Brain microvascular endothelial cell (primary cell): ENCODE data around the gene RASGRF1.

Experiments
- DNase-seq: peaks from one replicate; pipeline ENCODE4 v3.0.0-alpha.2; 2020
- H3K27ac ChIP-seq: fragments of 250-450 bp; sonication (Bioruptor Pico); 2 replicates; pipeline ENCODE4 v1.5.1; 2020; ENCODE audit warnings: mild to moderate bottlenecking, moderate library complexity
- H3K27me3 ChIP-seq: fragments of 250-450 bp; sonication (Bioruptor Pico); replicated peaks from 2 replicates; pipeline ENCODE4 v1.5.1; 2020; ENCODE audit warnings: mild to moderate bottlenecking
- H3K36me3 ChIP-seq: fragments of 250-450 bp; sonication (Bioruptor Pico); replicated peaks from 2 replicates; pipeline ENCODE4 v1.5.1; 2020; ENCODE audit warnings: mild to moderate bottlenecking
- H3K4me3 ChIP-seq: 2 replicates; pipeline ENCODE4 v1.5.1; 2011; ENCODE audit warnings: low read depth, mild to moderate bottlenecking, control low read depth, low read length, moderate library complexity
- in situ Hi-C: cut with HindIII; loops from 2 replicates; pipeline ENCODE4 v1.10.0; 2017; ENCODE audit warnings: low sequenced_read_pairs, low pct_ligation_motif_present
- TF ChIP-seq, protein P1 (sequence below): IDR thresholded peaks from 2 replicates; pipeline ENCODE4 v1.5.1; 2011; ENCODE audit warnings: low read depth, mild to moderate bottlenecking, moderate library complexity, low read length, control low read depth, inconsistent platforms; ENCODE audit errors: missing control alignments

Gene RASGRF1

DNA sequence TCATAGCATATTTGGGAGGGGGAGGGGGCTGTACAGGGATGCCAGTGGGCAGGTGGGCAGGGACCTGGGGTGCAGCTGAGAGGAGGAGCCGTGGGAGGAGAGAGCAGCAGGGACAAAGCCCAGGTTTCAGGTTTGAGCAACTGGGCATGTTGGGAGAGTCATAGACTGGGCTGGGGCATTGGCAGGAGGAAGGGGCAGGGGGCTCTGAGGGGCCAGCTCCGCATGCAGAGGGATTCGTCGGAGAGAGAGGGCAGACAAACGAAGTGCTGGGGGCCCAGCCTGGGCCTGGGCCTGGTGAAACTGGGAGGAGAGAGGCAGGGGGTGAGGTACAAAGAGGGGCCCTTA, 25.2 kb downstream of the RASGRF1 start:
- TF ChIP-seq, protein P1, sequence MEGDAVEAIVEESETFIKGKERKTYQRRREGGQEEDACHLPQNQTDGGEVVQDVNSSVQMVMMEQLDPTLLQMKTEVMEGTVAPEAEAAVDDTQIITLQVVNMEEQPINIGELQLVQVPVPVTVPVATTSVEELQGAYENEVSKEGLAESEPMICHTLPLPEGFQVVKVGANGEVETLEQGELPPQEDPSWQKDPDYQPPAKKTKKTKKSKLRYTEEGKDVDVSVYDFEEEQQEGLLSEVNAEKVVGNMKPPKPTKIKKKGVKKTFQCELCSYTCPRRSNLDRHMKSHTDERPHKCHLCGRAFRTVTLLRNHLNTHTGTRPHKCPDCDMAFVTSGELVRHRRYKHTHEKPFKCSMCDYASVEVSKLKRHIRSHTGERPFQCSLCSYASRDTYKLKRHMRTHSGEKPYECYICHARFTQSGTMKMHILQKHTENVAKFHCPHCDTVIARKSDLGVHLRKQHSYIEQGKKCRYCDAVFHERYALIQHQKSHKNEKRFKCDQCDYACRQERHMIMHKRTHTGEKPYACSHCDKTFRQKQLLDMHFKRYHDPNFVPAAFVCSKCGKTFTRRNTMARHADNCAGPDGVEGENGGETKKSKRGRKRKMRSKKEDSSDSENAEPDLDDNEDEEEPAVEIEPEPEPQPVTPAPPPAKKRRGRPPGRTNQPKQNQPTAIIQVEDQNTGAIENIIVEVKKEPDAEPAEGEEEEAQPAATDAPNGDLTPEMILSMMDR: no peak
- H3K36me3 ChIP-seq: no peaks in the 10 kb centered on the region
- no peak for DNase-seq
- in situ Hi-C loops: no loop called here
- H3K27me3 ChIP-seq: no peaks in the 10 kb centered on the region
- no peak overlapping the region for H3K4me3 ChIP-seq
- H3K27ac ChIP-seq: no peak overlapping the region

DNA sequence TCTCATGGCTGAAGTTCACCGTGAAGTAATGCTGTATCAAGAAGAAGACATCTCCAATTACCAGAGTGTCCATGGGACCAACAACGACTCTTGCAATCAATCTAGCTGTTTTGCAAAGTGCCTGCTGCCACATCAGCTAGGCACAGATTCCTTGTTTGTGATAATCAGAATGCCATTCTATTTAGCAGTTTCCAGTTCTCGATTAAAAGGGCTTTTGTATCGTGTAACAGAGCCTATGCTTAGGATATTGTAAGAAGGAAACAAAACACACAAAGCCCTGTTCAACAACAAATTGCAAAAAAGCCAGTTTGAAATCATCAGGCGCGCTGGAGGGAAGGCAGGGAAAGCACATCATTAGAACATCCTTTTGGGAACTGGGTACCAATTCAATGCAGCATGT, 26.1 kb downstream of the RASGRF1 start:
- Histone ChIP-seq H3K4me3 (no peak overlapping the region), H3K27me3 (no peaks in the 10 kb centered on the region), H3K27ac (no peak overlapping the region), H3K36me3 (no peaks in the 10 kb centered on the region)
- TF ChIP-seq, protein P1: no peak
- in situ Hi-C loops: no loop called here
- no peak for DNase-seq

DNA sequence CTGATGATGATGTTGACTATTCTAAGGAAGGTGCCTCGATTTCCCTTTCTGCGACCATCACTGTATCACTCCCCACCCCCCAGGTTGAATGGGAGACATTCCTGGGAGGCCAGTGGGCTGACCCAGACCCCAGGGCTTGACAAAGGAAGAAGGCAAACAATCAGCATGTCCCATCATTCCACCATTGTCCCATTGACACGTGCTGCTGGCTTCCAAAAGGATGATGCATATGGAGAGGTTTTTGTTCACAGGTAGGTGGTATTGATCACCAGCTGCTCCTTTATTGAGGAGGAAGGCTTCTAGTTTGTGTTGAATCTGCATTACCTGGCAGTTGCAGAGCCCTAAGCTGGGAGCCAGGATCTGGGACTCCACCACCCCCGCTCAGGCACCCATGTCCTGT, 30.4 kb downstream of the RASGRF1 start:
- no peak overlapping the region for H3K27ac ChIP-seq
- DNase-seq: no peak
- H3K4me3 ChIP-seq: no peak overlapping the region
- TF ChIP-seq, protein P1: no peak
- H3K27me3 ChIP-seq: no peaks in the 10 kb centered on the region
- H3K36me3 ChIP-seq: no peaks in the 10 kb centered on the region
- in situ Hi-C loops: no loop called here

DNA sequence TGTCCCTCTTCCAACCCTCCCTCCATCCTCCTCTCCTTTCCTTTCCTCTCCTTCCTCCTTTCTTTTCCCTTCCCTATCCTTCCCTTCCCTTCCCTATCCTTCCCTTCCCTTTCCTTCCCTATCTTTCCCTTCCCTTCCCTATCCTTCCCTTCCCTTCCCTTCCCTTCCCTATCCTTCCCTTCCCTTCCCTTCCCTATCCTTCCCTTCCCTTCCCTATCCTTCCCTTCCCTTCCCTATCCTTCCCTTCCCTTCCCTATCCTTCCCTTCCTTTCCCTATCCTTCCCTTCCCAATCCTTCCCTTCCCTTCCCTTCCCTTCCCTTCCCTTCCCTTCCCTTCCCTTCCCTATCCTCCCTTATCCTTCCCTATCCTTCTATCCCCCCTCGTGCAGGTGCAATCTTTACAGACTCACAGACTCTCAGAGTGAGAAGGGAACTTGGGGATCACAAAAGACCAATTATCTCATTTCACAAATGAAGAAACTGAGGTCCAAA, 31.5 kb downstream of the RASGRF1 start:
- H3K4me3 ChIP-seq: no peak overlapping the region
- TF ChIP-seq, protein P1: no peak
- in situ Hi-C loops: no loop called here
- no peaks in the 10 kb centered on the region for H3K36me3 ChIP-seq
- DNase-seq: no peak
- no peaks in the 10 kb centered on the region for H3K27me3 ChIP-seq
- no peak overlapping the region for H3K27ac ChIP-seq

DNA sequence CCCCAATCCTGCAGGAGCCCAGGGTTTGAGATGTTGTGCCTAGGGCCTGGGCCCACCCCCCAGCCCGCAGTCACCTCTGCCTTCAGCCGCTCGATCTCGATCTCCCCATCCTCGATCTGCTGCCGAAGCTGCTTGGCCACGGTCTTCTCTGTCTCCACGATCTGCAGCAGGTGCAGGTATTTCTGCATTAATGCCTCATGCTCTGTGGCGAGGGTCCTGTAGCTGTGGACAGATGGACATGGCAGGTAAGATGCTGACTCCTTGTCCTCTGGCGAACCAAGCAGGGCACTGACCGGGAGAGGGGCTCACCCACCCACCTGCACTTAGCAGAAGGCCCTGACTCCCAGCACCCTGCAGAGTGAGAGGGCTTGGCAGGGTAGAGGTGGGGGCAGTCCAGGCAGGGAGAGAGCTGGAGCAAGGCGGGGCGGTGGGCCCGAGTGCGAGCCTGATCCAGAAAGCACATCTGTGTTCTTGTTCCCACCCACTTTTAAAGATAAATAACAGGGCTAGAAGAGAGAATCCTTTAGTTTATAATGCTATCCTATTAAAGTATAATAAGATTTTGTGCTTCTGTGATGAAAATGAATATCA, 32.2 kb downstream of the RASGRF1 start:
- Histone ChIP-seq H3K36me3 (no peaks in the 10 kb centered on the region), H3K4me3 (no peak overlapping the region), H3K27me3 (no peaks in the 10 kb centered on the region), H3K27ac (no peak overlapping the region)
- TF ChIP-seq, protein P1: no peak
- in situ Hi-C loops: no loop called here
- no peak for DNase-seq

DNA sequence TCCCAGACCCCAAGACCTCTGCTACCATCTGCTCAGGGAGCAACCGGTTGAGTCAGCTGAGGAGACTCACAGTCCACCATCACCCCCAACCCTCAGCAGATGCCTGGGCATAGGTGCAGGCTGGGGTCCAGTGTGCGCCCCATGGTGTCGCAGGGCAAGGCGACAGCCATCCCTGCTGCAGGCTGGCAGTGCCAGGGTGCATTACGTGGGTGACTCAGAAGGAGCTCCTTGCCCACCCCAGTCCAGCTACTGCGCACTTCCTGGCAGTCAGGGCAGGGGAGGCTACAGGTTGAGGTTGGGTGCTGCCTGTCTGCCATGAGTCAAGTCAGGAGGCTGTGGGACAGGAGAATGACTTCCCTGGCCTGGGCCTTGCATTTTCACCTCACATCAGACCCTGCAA, 33.5 kb downstream of the RASGRF1 start:
- TF ChIP-seq, protein P1: no peak
- in situ Hi-C loops: no loop called here
- Histone ChIP-seq H3K27me3 (no peaks in the 10 kb centered on the region), H3K36me3 (no peaks in the 10 kb centered on the region), H3K27ac (no peak overlapping the region), H3K4me3 (no peak overlapping the region)
- DNase-seq: no peak
